PC-3 (cell line): ENCODE data around the gene FPGS.

Source experiments
- EZH2 ChIP-seq: fragments of 300-600 bp; sonication (generic); IDR thresholded peaks from one replicate; pipeline ENCODE4 v1.6.1; 2017; ENCODE audit warnings: antibody characterized with exemption, mild to moderate bottlenecking, low read length; ENCODE audit not compliant: unreplicated experiment
- EZH2phosphoT487 ChIP-seq: fragments of 300-600 bp; sonication (generic); IDR thresholded peaks from 2 replicates; pipeline ENCODE4 v1.6.1; 2018; ENCODE audit warnings: mild to moderate bottlenecking, antibody characterized with exemption, low read length, borderline replicate concordance
- TF ChIP-seq, protein P1 (sequence below): fragments of 300-600 bp; sonication (generic); conservative IDR thresholded peaks from 2 replicates; pipeline ENCODE4 v1.5.1; 2017; ENCODE audit warnings: antibody characterized with exemption, low read depth, mild to moderate bottlenecking, low read length

DNA sequence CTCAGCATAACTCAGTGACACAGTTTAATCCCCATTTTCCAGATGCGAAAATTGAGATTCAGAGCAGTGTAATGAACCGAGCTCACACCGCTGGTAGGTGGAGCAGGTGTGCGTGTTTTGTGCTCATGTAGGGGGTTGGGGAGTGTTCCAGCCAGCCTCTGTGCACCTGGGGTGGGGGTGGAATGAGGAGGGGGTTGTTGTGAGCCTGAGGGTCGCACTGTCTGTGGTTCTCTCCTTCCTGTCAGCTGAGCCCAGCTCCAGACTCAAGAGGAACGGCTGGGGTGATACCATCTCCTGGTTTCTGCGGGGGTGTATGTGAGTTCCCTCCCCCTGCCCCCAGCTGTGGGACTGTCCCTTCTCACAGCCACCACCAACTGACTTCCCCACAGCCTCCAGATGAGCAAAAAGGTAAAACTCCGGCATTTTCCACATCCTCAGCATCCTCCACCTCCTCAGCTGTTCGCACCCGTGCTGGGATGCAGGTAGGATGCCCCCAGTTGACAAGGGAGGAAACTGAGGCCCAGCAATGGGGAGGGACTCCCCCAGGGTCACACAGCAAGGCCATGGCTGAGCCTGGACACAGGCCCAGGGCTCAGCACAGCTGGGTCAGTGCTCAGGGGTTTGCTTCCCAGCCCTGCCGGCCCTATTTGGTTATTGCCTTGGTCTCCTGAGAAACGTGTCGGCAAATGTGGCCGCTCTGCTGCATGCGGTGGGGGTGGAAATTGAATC lies 26.3 kb upstream of the FPGS start:
- TF ChIP-seq, protein P1, sequence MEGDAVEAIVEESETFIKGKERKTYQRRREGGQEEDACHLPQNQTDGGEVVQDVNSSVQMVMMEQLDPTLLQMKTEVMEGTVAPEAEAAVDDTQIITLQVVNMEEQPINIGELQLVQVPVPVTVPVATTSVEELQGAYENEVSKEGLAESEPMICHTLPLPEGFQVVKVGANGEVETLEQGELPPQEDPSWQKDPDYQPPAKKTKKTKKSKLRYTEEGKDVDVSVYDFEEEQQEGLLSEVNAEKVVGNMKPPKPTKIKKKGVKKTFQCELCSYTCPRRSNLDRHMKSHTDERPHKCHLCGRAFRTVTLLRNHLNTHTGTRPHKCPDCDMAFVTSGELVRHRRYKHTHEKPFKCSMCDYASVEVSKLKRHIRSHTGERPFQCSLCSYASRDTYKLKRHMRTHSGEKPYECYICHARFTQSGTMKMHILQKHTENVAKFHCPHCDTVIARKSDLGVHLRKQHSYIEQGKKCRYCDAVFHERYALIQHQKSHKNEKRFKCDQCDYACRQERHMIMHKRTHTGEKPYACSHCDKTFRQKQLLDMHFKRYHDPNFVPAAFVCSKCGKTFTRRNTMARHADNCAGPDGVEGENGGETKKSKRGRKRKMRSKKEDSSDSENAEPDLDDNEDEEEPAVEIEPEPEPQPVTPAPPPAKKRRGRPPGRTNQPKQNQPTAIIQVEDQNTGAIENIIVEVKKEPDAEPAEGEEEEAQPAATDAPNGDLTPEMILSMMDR, result no peak
- TF ChIP-seq EZH2phosphoT487 (no peak), EZH2 (no peak)
